Hepatocyte (in vitro differentiated cells): Measurements from ENCODE around the gene PREX1. TPM values are rescaled to one million over a fixed set of nuclear protein-coding genes. Genes with fewer than 3 reads are reported as not detected.

ENCODE experiments used
- DNase-seq: peaks from one replicate; pipeline ENCODE4 v3.0.0-alpha.2; 2016; ENCODE audit warnings: low spot score
- H2AFZ ChIP-seq: fragments of 200-600 bp; sonication (generic); 2 replicates; pipeline ENCODE4 v1.6.0; 2016; ENCODE audit warnings: antibody characterized with exemption, mild to moderate bottlenecking
- H3K27ac ChIP-seq: fragments of 200-600 bp; sonication (generic); 2 replicates; pipeline ENCODE4 v1.5.1; 2016; ENCODE audit warnings: mild to moderate bottlenecking
- H3K27me3 ChIP-seq: fragments of 200-600 bp; sonication (generic); 2 replicates; pipeline ENCODE4 v1.6.1; 2016
- H3K36me3 ChIP-seq: fragments of 200-600 bp; sonication (generic); replicated peaks from 2 replicates; pipeline ENCODE4 v1.5.1; 2016; ENCODE audit warnings: low read depth; ENCODE audit not compliant: insufficient read depth
- H3K4me1 ChIP-seq: fragments of 200-600 bp; sonication (generic); 2 replicates; pipeline ENCODE4 v1.5.1; 2016; ENCODE audit warnings: mild to moderate bottlenecking, moderate library complexity; ENCODE audit not compliant: insufficient read depth
- H3K4me2 ChIP-seq: fragments of 200-600 bp; sonication (generic); 2 replicates; pipeline ENCODE4 v1.6.0; 2016
- H3K4me3 ChIP-seq: fragments of 200-600 bp; sonication (generic); 2 replicates; pipeline ENCODE4 v1.5.1; 2016; ENCODE audit warnings: mild to moderate bottlenecking
- H3K79me2 ChIP-seq: fragments of 200-600 bp; sonication (generic); 2 replicates; pipeline ENCODE4 v1.6.0; 2017; ENCODE audit warnings: mild to moderate bottlenecking
- H3K9me2 ChIP-seq: fragments of 200-600 bp; sonication (generic); replicated peaks from 2 replicates; pipeline ENCODE4 v1.6.0; 2017; ENCODE audit warnings: mild to moderate bottlenecking; ENCODE audit not compliant: insufficient read depth
- H3K9me3 ChIP-seq: fragments of 200-600 bp; sonication (generic); 2 replicates; pipeline ENCODE4 v1.5.1; 2016; ENCODE audit warnings: low read depth, mild to moderate bottlenecking
- H4K20me1 ChIP-seq: fragments of 200-600 bp; sonication (generic); 2 replicates; pipeline ENCODE4 v1.6.0; 2016; ENCODE audit warnings: mild to moderate bottlenecking; ENCODE audit not compliant: insufficient read depth, poor library complexity, severe bottlenecking
- EZH2 ChIP-seq: fragments of 200-600 bp; sonication (generic); IDR thresholded peaks from 2 replicates; pipeline ENCODE4 v1.6.1; 2016; ENCODE audit warnings: antibody characterized with exemption, mild to moderate bottlenecking, borderline replicate concordance
- EZH2phosphoT487 ChIP-seq: fragments of 200-600 bp; sonication (generic); IDR thresholded peaks from one replicate; pipeline ENCODE4 v1.6.1; 2018; ENCODE audit warnings: antibody characterized with exemption, mild to moderate bottlenecking, low read depth, moderate library complexity; ENCODE audit not compliant: unreplicated experiment, severe bottlenecking
- WGBS: methylation state at CpG from one replicate; pipeline ENCODE4 v1.1.6; 2016; ENCODE audit warnings: low lambda C conversion rate; ENCODE audit errors: missing lambda C conversion rate; 5-methylcytosine and 5-hydroxymethylcytosine counted together
- polyA plus RNA-seq: library from polyadenylated mRNA; unstranded; fragments of >200 nt; fragmentation: Nextera tagmentation; extraction: Ambion mirVana; gene quantifications from 2 replicates; pipeline ENCODE4 v1.2.1, GENCODE V29; 2016
- total RNA-seq: library from RNA; depleted of rRNA; stranded (reverse); fragments of >200 nt; gene quantifications from 2 replicates; pipeline ENCODE4 v1.2.3, GENCODE V29; 2014
- TF ChIP-seq, protein P1 (sequence below): fragments of 200-600 bp; sonication (generic); IDR thresholded peaks from 2 replicates; pipeline ENCODE4 v1.5.1; 2016; ENCODE audit warnings: antibody characterized with exemption, mild to moderate bottlenecking; ENCODE audit not compliant: poor library complexity

Gene PREX1
- total and polyA plus RNA-seq, 2 experiments from 2014 or later: 1.8 to 2.9 TPM

DNA sequence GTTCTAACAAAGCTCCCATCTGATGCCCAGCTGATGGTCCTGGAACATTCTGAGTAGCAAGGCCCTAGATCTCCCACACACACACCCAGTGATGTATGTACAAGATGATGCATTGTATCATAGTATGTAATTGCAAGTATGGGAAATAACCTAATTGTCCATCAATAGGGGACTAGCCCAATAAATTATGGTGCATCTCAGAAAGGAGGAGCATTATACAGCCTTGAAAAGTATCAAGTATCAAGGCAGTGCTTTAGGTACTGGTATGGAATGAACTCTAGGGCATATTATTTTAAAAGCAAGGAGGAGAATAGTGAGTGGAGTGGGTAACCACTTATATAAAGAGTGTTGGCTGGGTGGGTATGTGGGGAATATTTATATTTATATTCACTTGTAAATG lies 24.8 kb upstream of the PREX1 start:
- H2AFZ ChIP-seq: no peak overlapping the region
- DNase-seq: no peak
- H3K79me2 ChIP-seq: no peaks in the 10 kb centered on the region
- no peak overlapping the region for H3K27ac ChIP-seq
- H3K36me3 ChIP-seq: no peaks in the 10 kb centered on the region
- no peak overlapping the region for H3K4me3 ChIP-seq
- H3K27me3 ChIP-seq: no peaks in the 10 kb centered on the region
- TF ChIP-seq EZH2 (no peak), EZH2phosphoT487 (no peak)
- TF ChIP-seq, protein P1, sequence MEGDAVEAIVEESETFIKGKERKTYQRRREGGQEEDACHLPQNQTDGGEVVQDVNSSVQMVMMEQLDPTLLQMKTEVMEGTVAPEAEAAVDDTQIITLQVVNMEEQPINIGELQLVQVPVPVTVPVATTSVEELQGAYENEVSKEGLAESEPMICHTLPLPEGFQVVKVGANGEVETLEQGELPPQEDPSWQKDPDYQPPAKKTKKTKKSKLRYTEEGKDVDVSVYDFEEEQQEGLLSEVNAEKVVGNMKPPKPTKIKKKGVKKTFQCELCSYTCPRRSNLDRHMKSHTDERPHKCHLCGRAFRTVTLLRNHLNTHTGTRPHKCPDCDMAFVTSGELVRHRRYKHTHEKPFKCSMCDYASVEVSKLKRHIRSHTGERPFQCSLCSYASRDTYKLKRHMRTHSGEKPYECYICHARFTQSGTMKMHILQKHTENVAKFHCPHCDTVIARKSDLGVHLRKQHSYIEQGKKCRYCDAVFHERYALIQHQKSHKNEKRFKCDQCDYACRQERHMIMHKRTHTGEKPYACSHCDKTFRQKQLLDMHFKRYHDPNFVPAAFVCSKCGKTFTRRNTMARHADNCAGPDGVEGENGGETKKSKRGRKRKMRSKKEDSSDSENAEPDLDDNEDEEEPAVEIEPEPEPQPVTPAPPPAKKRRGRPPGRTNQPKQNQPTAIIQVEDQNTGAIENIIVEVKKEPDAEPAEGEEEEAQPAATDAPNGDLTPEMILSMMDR: no peak
- H3K9me2 ChIP-seq: no peaks in the 10 kb centered on the region
- no peaks in the 10 kb centered on the region for H3K9me3 ChIP-seq
- no peak overlapping the region for H3K4me2 ChIP-seq
- peaks cover 3% of the 10 kb centered on the region for H3K4me1 ChIP-seq
- H4K20me1 ChIP-seq: no peaks in the 10 kb centered on the region

DNA sequence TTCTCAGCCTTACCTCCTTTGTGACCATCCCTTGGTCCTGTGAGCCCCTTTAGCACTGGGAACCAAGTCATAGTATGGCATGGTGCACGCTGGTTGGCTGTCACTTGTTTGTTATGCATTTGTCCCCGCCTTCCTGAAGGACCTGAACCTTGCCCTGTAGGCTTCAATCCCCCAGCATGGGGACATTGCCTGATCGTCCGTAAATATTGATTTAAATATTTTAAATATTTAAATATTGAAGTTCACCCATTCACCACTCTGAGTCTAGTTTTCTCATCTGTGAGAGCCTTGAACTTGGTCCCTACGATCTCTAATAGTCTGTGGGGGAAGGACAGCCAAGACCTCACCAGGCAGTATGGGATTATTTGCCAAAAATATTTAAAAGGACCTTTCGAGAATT lies 23.8 kb upstream of the PREX1 start:
- WGBS: 84% methylated on average over 6 of the region's 6 CpGs
- peaks cover 3% of the 10 kb centered on the region for H3K4me1 ChIP-seq
- no peak overlapping the region for H3K4me2 ChIP-seq
- no peak for DNase-seq
- H3K9me3 ChIP-seq: no peaks in the 10 kb centered on the region
- TF ChIP-seq EZH2 (no peak), EZH2phosphoT487 (no peak)
- TF ChIP-seq, protein P1: no peak
- no peaks in the 10 kb centered on the region for H4K20me1 ChIP-seq
- H3K27ac ChIP-seq: no peak overlapping the region
- no peaks in the 10 kb centered on the region for H3K9me2 ChIP-seq
- no peak overlapping the region for H3K4me3 ChIP-seq
- H2AFZ ChIP-seq: no peak overlapping the region
- no peaks in the 10 kb centered on the region for H3K79me2 ChIP-seq
- no peaks in the 10 kb centered on the region for H3K27me3 ChIP-seq
- no peaks in the 10 kb centered on the region for H3K36me3 ChIP-seq

GRCh38 chr20:48850977-48851299 lies 23.1 kb upstream of the PREX1 start:
- H3K9me3 ChIP-seq: no peaks in the 10 kb centered on the region
- H3K4me3 ChIP-seq: no peak overlapping the region
- H3K9me2 ChIP-seq: no peaks in the 10 kb centered on the region
- H3K4me1 ChIP-seq: peaks cover 3% of the 10 kb centered on the region
- no peaks in the 10 kb centered on the region for H3K79me2 ChIP-seq
- H3K27me3 ChIP-seq: no peaks in the 10 kb centered on the region
- WGBS: 93% methylated on average over 6 of the region's 6 CpGs
- no peak overlapping the region for H3K4me2 ChIP-seq
- H4K20me1 ChIP-seq: no peaks in the 10 kb centered on the region
- no peak overlapping the region for H2AFZ ChIP-seq
- TF ChIP-seq, protein P1: no peak
- TF ChIP-seq EZH2: no peak
- no peak for TF ChIP-seq EZH2phosphoT487
- DNase-seq: no peak
- H3K27ac ChIP-seq: no peak overlapping the region
- no peaks in the 10 kb centered on the region for H3K36me3 ChIP-seq

- Histone ChIP-seq H3K79me2 (no peaks in the 10 kb centered on the region), H3K9me3 (no peaks in the 10 kb centered on the region), H3K4me2 (no peak overlapping the region), H3K27me3 (no peaks in the 10 kb centered on the region), H4K20me1 (no peaks in the 10 kb centered on the region), H2AFZ (no peak overlapping the region), H3K4me3 (no peak overlapping the region), H3K27ac (no peak overlapping the region), H3K9me2 (no peaks in the 10 kb centered on the region), H3K36me3 (no peaks in the 10 kb centered on the region), H3K4me1 (peaks cover 3% of the 10 kb centered on the region)
- DNase-seq: no peak
- TF ChIP-seq, protein P1: no peak
- TF ChIP-seq EZH2: no peak
- no peak for TF ChIP-seq EZH2phosphoT487
- 72% methylated on average over 11 of the region's 11 CpGs for WGBS
Observed at GRCh38 chr20:48850257-48850976, 22.6 kb upstream of the PREX1 start.
